Epidermal melanocyte (primary cell): ENCODE data around the gene PCBD1.

ENCODE experiments used
- DNase-seq: peaks from one replicate; pipeline ENCODE4 v3.0.0; 2011; ENCODE audit warnings: low spot score; ENCODE audit not compliant: insufficient read length

Gene PCBD1

DNA sequence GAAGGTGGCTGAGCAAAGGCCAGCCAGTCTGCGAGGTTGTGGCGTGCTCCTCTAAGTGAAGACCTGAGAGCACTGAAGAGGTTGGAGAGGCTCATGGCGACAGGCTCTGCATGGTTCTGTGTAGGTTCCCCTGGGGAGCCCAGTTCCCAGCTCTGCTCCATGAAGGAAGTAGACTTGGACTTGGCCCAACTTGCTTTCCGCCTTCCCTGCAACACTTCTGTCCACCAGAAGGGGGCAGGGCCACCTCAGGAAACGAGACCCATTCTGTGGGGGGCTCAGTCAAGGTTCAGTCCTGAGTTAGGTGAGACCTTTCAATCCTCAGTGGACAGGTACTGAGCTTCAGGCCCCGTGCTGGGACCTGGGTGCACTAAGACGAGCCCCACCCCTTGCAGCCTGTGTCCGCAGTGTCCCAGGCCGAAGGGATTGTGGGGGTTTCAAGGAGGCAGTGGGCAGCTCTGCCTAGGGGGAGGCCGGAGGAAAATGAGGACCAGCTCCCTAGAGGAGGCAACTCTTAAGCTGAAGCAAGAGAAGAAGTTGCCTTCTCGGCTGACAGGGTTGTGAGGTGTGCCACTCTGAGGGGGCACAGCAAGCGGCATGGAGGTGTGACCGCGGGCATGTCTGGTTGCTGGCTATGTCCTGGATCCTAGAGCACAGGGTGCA lies 15.0 kb upstream of the PCBD1 start:
- DNase-seq: peak; percentile 40

DNA sequence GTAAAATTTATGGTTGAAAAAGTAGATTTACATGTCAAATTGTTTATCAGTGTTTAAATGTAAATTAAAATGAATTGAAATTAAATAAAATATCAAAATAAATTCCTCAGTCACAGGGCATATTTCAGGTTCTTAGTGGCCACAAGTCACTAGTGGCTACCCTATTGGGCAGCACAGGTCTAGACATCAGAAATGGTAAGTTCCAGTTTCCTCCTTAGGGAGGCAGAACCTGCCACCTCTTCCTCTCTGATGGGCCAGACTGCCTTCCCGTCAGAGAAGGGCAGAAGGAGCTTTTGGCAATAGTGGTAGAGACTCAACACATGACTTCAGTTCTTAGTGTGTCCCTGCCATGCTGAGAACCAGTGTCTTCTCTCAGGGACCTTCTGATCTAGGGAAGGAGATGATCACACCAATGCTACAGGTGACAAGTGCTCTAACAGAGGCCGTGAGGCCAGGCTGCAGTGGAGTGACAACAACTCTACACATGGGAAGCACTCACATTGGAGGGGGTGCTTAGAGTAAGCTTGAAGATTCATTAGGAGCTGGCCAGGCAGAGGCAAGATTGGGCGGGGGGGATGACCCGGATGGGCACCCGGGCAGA lies 14.4 kb upstream of the PCBD1 start:
- no peak for DNase-seq

DNA sequence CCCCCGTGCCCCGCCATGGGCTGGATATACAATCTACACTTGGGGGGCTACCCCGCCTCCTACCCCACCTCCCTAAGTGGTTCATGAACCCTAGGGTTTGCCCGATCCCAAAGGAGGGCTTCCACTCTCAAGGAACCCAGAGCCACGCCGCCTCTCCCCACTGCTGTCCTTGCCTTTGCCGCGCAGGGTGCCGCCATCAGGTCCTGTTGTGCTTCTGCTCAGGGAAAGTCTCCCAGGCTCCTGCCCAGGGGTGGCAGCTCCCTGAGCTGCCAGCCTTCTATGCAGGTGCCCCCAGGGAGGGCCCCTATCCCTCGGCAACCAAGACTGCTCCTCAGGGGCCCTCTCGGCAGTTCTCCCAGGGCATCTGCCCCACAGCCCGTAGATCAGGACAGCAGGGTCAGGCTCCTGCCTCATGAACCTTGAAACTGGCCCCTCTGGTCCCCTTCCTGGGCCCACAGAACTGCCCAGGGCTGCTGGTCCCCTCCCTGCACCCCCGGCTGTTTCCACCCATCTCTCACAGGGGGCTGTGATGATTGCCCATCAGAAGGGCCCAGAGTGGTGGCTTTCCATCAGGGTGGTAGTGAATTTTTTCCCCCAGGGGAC lies 13.0 kb upstream of the PCBD1 start:
- DNase-seq: no peak

DNA sequence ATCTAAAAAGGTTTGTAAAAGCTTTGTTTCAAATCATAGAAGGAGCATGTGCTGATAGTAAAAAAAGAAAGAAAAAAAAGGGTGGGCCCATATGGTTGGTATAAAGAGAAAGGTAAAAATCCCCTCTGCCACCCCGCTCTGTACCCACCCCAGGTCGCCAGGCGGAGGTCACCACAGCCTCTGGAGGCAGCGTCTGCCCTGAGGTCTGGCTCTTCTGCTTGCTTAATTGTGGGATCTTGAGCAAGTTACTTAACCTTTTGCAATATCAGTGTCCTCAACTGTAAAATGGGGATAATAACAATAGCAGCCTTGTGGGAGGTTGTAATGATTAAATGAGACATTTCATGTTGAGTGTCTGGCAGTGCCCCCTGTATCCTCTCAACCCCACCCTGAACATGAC lies 10.7 kb upstream of the PCBD1 start:
- DNase-seq: no peak

DNA sequence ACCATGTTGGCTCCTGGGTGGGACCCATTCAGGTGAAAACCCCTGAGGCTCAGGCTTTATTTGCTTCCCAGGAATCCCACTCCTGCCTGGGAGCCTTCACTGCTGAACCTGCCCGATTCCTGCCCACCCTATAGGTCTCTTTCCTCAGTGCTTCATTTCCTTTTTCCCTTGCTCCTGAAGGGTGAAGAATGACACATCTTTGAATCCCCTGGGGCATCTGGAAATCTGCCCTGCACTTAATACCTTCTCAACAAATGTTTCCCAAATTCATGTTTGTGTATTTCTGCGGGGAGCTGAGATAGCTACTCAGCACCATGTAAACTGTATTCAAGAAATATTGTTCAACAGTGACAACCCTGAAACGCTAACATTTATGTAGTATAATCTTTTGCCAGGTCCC lies 10.3 kb upstream of the PCBD1 start:
- DNase-seq: no peak

DNA sequence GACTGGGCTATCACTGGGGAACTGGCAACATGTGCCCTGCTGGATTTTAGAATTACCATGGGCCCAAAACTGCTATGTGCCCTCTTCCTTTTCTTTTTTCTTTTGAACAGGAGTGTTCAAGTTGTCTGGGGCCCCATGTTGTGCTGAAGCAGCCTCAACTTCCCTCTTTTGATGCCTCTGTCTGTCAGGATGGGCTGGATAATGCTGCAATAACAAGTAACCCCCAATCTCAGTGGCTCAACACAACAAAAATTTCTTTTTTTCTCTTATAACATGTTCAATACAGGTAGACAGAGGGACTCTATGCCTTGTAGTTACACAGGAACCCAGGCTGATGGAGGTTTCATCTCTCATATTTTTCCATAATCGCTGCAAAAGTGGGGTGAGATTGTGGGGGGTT lies 8.2 kb upstream of the PCBD1 start:
- DNase-seq: no peak

DNA sequence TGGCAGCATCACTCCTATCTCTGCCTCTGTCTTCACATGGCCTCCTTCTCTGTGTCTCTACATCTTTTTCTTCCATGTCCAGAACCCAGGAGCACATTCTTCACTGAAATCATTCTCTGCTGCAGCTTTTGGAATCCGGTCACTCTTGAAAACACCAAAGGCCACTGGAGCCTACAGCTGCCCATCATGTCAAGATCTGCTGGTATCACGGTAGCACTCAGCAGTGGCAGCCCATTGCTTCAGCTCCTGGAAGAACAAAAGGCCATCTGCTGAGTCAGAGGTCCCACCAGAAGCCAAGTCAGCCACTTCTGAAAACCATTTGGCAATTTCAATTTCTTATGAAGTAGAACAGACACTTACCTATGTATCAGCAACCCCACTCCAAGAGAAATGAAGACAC lies 6.1 kb upstream of the PCBD1 start:
- no peak for DNase-seq

DNA sequence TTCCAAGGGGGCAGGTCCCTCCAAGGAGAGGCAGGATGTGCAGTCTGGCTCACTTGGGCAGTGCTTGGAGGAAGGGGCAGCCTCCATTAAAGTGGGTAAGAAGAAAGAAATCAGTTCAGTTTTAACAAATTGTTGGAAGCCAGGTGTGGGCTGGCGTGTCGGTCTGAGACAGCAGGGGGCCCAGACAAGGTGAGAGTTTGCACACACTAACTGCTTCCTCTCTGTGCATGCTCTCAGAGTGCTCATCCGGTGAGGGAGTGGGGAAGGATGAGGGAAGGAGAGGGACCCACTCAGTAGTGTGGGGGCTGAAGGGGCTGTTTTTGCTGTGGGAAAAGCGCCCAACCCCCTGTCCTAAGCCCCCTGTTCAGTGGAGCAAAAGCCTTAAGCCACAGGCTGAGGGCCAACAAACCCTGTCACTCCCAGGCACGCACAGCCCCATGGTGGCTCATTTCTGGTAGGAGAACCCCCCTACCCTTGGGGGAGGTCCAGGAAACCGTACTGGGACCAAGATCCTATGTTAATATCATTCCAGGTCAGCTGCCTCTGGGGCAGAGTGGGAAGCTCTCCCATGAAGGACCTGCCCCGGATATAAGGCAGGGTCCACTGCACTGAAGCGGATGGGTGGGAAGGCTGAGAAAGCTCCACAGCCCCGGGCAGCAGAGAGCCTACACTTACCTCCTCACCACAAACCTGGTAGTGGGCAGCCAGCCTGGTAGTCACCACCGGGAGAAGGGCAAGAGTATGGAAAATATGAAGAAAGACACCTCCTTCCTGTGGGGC lies 5.1 kb upstream of the PCBD1 start:
- no peak for DNase-seq

DNA sequence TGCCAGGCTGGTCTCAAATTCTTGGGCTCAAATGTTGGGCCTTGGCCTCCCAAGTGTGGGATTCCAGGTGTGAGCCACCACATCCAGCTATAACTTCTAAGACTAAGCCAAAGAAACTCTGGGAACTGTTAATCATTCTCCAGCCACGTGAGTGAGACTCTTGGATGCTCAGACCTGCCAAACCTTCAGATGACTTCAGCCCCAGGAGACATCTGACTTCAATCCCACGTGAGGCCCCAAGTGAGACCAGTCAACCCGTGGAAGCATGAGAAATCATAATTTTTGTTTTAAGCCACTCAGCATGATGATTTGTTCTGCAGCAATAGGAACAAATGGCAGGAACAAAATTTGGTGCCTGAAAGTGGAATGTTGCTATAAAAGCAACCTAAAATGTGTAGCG lies 4.3 kb upstream of the PCBD1 start:
- no peak for DNase-seq

DNA sequence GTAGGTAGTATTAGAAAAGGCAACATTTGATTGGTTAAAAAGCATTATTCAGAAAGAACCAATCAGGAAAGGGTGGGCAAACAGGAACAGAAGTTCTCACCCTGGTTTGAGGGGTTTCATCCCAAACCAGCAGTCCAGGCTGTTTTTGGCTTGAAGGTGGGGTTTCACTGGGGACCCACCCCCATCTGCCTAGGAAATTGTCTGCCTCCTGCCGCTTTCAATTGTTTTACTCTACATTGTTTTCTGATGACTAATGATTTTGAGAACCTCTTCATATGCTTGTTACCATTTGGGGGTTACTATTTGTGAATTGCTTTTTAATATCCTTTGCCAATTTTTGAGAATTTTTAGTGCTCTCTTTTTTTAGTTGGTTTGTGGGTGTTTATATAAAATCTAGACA lies 3.3 kb upstream of the PCBD1 start:
- DNase-seq: no peak

DNA sequence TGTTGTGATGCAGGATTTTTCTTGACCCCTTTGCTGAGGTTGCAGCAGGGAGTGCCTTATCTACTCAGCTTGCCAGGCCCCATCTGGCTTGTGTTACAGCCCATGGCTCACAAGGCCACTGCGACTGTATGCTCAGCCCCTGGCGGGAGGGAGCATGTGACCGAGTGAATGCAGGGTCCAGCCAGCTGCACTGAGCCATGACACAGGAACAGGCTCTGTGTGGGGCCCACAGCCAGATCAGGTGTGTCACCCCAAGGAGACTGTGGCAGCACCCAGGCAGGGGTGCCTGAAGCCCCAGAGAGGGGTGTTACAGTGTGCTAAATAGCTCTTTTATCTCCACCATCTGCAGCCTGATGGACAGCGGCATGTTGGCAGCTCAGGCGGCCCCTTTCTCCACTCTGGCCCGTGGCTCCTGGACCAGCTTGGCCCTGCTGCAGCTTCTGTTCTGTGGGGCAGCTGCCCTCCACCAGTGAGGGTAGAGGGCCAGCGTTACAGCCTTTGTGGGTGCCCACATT lies 2.6 kb upstream of the PCBD1 start:
- DNase-seq: no peak

DNA sequence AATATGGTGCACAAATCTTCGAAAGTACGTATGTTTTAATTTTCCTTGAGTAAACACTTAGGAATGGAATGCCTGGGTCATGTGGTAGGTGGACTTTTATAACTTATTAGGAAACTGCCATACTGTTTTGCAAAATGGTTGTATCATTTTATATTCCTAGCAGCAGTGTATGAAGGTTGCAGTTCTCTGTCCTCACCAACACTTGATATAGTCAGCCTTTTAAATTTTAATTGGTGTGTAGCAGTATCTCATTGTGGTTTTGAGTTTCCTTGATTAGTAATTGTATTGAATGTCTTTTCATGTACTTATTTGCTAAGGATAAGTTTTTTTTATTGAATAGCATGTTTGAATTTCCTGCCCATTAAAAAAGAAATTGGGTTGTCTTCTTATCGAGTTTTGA lies 926 bp upstream of the PCBD1 start:
- no peak for DNase-seq

DNA sequence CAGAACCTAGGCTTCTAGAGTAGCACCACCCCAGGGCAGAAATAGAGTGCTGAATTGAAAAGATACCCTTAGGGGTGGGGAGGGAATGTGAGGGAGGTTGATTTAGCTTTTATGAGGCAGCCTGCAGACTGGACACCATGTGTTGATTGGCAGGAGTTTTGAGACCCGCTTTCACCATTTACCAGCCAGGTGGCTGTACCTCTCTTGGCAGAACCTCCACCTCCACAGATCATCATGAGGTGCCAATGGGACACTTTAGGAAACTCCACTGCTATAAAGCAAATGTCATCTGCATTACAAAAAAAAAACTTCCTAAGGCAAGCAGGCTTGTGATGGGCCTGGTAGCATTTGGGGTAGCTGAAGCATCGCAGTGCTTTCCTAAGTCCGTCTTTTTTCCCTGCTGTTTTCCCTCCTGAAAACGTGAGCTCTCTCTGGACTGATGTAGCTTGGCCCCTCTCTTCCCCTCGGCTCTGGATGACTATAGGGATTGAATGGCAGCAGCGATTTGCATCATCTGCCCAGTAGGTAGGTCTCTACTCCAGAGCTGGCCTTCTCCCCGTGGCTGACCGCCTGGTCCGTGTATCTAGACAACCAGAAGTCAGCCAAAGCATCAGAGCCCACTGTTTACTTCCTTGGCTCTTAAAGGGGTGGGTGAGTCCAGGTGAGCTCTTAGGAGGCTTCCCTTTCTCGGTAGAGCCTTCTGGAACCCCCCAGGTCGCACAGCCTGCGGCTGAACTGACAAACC lies 1.3 kb downstream of the PCBD1 start:
- no peak for DNase-seq

DNA sequence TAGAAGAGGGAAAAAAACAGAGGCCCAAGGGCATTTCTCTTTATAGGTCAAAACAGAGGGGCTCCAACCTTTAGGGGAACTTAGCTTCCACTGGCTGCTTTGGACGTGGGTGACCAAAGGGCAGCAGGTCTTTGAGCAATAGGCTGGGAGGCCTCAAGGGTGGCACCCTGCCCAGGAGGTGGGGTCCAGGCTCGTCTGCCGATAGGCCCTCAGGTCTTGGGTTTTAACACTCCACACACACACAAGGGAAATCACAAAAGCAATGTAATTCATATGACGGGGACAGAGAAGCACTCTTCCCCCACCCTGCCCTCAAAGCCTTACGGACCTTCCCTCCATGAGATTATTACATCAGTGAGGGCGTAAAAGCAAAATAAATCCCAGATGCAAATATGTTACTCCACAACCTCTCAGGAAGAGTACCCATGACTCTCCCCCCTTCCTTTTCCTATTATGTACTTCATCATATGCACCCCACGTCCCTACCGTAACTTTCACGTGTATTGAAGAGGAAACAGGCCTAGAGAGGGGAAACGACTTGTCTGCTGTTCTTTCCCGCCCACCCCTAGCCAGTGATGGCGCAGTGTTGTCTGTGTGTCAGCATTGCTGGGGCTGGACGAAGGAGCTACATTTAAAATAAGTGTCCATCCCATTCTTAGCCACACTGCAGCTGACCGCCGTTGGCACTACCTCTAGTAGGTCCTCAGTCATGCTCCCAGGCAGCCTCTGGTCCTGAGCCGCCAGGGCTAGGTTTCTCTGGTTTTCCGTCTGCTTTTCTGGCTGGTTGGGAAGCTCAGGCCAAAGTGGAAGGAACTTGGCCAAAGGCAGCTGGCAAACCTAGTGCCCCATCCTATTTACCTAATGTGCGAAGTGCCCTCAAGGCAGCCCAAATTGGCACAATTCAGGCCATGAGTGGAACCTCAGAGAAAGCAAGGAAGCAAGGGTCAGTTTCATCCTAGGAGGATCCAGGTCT lies 2.1 kb downstream of the PCBD1 start:
- no peak for DNase-seq

DNA sequence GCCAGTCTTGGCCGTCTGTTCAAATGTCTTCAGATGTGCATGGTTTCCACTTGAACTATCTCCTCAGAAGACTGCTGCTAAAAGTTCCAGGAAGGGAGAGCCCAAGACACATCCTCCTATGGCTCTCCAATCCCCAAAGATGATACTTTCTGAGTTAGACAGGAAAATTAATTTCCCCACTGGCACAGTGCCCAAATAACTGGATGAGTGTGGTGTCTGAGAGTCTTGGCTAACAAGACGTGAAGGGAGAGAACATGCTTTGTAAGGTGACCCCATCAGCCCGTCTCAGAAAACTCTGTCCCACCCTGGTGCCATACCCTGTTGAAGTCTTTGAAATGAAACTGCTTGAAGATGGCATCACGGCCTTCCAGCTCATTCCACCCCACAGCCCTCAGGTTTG lies 2.9 kb downstream of the PCBD1 start:
- no peak for DNase-seq

DNA sequence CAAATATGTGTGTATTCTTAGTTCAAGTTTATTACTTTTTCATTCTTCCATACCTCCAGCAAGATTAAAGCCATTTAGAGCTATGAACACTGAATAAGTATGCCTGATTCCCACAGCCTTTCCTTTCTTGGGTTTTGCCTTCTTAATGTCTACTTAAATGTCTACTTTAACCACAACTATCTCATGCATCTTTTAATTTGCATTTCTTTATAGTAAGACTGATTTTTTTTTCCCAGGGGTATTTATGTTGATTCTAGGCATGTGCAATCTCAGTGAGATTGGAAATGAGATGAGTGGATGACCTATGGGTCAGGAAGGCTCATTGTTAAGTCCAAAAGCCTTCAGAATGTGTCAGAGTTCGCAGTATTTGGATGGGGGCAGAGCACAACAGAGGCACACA lies 3.6 kb downstream of the PCBD1 start:
- DNase-seq: no peak

DNA sequence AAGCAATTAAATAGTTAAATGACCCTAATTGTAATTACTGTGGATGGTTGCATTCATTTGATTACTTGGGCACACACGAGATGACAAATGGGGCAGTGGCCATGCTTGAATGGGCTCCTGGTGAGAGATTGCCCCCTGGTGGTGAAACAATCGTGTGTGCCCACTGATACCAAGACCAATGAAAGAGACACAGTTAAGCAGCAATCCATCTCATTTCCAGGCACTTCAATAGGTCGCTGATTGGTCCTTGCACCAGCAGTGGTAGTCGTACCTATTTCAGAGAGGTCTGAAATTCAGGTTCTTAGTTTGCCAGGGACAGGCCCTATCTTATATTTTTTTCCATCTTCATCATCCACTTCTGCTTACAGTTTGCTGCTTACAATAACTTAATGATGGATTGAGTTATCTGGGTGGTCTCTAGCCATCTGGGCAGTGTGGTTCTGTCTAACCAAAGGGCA lies 8.3 kb downstream of the PCBD1 start:
- DNase-seq: peak; percentile 71

DNA sequence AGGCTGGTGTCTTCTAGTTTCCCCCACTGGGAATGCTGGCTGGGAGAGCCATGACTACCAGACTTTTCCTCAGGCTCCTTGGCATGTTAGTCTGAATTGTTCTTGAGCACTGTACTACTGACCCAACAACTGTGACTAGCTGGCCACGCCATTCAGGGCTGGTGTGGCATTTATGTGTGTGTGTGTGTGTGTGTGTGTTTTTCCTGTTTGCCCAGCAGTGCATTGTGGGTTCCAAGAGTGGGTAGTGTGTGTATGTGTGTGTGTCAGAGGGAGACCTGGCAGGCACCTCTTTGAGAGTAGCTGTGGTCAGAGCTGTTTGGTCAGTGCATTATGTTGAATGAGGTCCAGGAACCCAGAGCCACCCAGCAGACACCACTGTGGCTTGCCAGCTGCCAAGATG lies 9.2 kb downstream of the PCBD1 start:
- no peak for DNase-seq

DNA sequence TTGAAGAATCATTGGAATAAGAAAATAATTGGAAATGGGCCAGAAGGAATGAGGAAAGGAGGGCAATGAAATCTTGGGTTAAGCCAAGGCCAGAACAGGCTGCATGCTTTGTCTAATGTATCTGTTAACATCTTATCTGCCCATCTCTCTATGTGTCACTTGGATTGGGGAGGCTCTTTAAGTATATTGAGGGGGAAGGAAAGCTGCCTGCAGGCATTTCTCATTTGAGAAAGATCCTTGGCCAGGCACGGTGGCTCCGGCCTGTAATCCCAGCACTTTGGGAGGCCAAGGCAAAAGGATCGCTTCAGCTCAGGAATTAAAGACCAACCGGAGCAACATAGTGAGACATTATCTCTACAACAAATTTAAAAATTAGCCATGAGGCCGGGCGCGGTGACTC lies 14.3 kb downstream of the PCBD1 start:
- DNase-seq: no peak

DNA sequence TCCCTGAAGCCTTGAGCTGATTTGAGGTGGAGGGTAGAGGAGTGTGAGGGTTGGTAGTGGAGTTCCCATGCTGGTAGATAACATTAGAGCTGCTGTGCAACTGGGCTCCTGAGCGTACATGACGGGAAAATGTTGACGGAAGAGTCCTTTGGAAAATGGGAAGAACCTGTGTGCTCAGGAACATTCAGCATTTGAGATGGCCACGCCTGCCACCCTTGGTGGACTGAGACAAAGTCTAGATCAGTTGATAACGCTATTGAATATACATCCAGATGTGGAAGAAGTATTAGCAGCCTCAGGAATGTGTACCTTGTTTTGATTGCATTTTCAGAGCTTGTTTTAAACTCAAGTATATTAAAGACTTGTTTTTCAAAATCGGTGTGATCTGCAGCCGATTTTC lies 16.1 kb downstream of the PCBD1 start:
- DNase-seq: no peak
